Coronary artery (tissue), 2 donors: ENCODE measurements around the gene RNPS1.

ENCODE experiments used
- DNase-seq: peaks from one replicate; pipeline ENCODE4 v3.0.0-alpha.2; 2017; ENCODE audit warnings: low spot score
- H3K27ac ChIP-seq, 2 donors: fragments of 200-600 bp; sonication (generic); one replicate each; pipeline ENCODE4 v1.5.1; 2016 to 2019
- H3K4me3 ChIP-seq: fragments of 200-600 bp; sonication (generic); 2 replicates; pipeline ENCODE4 v1.5.1; 2016; ENCODE audit warnings: mild to moderate bottlenecking, moderate library complexity
- TF ChIP-seq, protein P1 (sequence below): fragments of 200-600 bp; sonication (generic); IDR thresholded peaks from one replicate; pipeline ENCODE4 v1.5.1; 2019; ENCODE audit warnings: antibody characterized with exemption

Gene RNPS1

GRCh38 chr16:2252806-2253148 is 15.1 kb downstream of the RNPS1 start:
- no peak overlapping the region for H3K27ac ChIP-seq

GRCh38 chr16:2251296-2252111 is 16.4 kb downstream of the RNPS1 start, which contains the start of gene ECI1:
TSS of gene ECI1 (minus strand) at chr16:2251587. CDS start at chr16:2251566, 21 bp downstream.
- H3K4me3 ChIP-seq = peak within 1 kb of the TSS; percentile 96
- H3K27ac ChIP-seq = peak within 1 kb of the TSS; percentile 80 to 98
- DNase-seq = peak; percentile 96
- TF ChIP-seq, protein P1, sequence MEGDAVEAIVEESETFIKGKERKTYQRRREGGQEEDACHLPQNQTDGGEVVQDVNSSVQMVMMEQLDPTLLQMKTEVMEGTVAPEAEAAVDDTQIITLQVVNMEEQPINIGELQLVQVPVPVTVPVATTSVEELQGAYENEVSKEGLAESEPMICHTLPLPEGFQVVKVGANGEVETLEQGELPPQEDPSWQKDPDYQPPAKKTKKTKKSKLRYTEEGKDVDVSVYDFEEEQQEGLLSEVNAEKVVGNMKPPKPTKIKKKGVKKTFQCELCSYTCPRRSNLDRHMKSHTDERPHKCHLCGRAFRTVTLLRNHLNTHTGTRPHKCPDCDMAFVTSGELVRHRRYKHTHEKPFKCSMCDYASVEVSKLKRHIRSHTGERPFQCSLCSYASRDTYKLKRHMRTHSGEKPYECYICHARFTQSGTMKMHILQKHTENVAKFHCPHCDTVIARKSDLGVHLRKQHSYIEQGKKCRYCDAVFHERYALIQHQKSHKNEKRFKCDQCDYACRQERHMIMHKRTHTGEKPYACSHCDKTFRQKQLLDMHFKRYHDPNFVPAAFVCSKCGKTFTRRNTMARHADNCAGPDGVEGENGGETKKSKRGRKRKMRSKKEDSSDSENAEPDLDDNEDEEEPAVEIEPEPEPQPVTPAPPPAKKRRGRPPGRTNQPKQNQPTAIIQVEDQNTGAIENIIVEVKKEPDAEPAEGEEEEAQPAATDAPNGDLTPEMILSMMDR = peak; percentile 58

More at GRCh38 chr16:2252806-2253148, 15.1 kb downstream of the RNPS1 start:
- TF ChIP-seq, protein P1 = no peak
- no peak overlapping the region for H3K4me3 ChIP-seq
- DNase-seq = no peak

DNA sequence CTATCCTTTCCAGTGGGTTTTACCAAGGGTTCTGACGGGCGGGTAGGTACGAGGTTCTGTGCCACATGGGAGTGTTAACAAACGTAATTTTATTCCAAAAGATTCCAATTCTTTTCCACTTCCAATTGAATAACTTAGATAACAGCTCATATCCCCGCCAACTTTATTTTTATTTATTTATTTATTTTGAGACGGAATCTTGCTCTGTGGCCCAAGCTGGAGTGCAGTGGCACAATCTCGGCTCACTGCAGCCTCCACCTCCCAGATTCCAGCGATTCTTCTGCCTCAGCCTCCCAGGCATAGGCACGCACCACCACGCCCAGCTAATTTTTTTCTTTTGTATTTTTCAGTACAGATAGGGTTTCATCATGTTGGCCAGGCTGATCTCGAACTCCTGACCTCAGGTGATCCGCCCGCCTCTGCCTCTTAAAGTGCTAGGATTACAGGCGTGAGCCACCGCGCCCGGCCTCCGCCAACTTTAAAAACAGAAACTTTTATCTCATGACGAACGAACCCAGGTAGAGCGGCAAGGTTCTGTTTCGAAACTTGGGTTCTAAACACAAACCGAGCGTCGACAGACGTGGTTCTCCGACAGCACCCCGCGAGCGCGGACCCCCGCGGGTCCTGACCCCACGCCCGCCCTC is 17.2 kb downstream of the RNPS1 start:
- DNase-seq = no peak
- peak overlapping the region; percentile 96 for H3K4me3 ChIP-seq
- TF ChIP-seq, protein P1 = no peak

DNA sequence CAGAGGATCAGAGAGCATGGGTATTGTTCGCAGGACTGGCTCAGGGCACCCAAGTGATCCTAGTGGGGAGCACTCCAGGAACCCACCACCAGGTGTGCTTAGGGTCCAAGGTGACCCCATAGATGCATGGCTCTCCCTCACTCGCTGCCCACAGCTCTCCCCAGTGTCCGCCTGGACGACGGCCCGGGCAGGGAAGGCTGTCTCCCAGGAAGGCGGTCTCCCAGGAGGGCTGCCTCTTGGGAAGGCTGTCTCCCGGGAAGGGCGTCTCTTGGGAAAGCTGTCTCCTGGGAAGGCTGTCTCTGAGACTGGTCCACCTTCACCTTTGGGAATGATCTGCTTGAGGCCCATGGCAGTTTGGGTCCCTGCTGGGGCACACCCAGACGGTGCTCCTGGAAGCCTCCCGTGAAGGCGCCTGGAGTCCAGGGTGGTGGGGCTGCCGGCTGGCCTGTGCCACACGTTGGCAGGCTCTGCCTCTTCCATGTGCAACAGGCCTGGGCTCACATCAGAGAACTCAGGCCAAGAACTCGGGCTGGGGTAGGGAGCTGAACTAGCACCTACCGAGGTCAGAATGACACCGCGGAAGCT is 21.5 kb downstream of the RNPS1 start:
- no peak overlapping the region for H3K4me3 ChIP-seq
- DNase-seq = no peak
- H3K27ac ChIP-seq = no peak overlapping the region
- TF ChIP-seq, protein P1 = no peak

More for the DNA sequence above, 17.2 kb downstream of the RNPS1 start:
- peak overlapping the region; percentile 80 to 98 for H3K27ac ChIP-seq

GRCh38 chr16:2244926-2245795 is 22.8 kb downstream of the RNPS1 start:
- DNase-seq = no peak
- Histone ChIP-seq H3K27ac (no peak overlapping the region), H3K4me3 (no peak overlapping the region)
- TF ChIP-seq, protein P1 = no peak

DNA sequence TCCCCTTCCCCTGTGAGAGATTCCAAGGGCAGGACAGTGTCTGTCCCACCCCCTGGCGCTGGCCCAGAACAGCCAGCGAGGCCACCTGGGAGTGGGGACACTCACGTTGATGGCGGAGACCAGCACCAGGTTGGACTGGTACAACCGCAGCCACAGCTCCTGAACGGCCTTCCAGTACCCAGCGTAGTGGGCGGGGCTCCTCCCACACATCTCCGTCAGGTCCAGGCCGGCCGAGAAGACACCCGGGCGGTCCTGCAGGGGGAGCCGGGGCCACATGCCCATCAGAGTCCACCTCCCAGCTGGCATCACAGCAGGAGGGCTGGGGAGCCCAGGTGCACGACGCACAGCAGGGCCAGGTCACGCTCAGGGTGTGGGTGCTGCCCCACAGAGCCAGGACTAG is 23.6 kb downstream of the RNPS1 start:
- no peak for DNase-seq
- H3K27ac ChIP-seq = no peak overlapping the region
- no peak overlapping the region for H3K4me3 ChIP-seq
- TF ChIP-seq, protein P1 = no peak
